GM19023 (cell line): ENCODE results near the gene PTAR1.
"Not testable (repeated sequence)": the region's sequence is repeated elsewhere in the genome, so short reads cannot be mapped to it uniquely, and the experiment has no call there.

Experiments
- ATAC-seq: cut with Tn5 transposase; IDR thresholded peaks from one replicate; pipeline ENCODE4 v1.9.1; 2021; ENCODE audit warnings: mild to moderate bottlenecking, moderate library complexity; ENCODE audit not compliant: unreplicated experiment

Gene PTAR1

DNA sequence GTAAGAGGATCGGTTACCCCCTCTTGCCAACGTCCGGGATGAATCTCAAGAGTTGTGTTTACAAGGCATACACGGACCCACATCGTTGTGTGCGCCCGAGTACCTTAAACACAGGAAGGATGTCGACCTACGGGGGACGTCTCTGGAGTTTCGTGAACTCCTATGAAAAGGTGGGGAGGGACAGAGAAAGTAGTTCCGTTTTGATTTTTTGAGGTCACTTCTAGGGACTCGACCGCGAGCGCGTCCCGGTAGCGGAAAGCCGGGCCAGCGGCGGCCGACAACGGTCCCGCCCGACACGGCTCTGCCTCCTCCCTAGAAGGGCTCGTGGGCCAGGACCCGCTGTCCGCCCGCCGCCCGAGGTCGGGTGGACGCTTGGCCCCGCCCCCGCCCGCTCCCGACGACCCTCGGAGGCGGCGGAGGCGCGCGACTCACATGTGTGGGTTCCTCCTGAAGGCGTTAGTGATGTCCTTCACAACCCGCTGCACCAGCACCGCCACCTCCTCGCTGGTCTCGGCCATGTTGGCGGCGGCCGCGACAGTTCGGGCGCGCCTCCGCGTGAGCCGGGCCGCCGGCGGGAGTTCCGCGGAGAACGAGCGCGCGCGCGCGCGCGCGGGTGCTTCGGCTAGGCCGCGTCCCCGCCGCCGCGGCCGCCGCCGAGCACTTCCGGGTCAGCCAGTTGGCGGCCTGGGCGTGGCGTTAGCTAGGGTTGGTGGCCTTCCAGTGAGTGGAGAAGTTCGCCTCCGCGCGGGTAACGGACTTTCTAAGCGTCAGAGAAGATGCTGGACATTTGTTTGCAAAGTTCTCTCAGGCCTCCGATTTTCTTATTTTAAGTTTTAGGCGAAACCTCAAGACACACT lies at the start of gene PTAR1:
PTAR1 (minus strand) TSS at position 591 of the 857 bp plus-strand sequence; CDS start at position 518, 73 bp downstream.
- ATAC-seq = peak; percentile 91

GRCh38 chr9:69809304-69809863 lies 49.6 kb upstream of the PTAR1 start:
- ATAC-seq = no peak

DNA sequence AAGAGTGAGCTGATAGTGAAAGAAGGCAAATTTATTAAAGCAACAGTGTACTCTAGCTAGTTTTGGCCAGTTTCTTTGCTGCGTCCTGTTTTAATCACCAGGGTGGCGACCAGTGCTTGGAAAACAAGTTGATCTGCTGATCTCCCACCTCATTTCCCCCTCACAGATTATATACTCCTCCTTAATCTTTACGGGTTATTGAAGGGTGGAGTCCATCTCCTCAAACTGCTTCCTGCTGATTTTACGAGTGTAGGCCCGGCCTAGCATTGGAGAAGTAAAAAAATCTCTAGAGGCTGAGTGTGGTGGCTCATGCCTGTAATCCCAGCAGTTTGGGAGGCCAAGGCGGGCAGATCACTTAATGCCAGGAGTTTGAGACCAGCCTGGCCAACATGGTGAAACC lies 46.8 kb upstream of the PTAR1 start:
- ATAC-seq = no peak

GRCh38 chr9:69805962-69806515 lies 46.2 kb upstream of the PTAR1 start:
- no peak for ATAC-seq

- ATAC-seq = no peak
Measured at GRCh38 chr9:69801989-69802388, 42.2 kb upstream of the PTAR1 start.

GRCh38 chr9:69800027-69800426 lies 40.2 kb upstream of the PTAR1 start:
- not testable (repeated sequence) for ATAC-seq

GRCh38 chr9:69799521-69799920 lies 39.7 kb upstream of the PTAR1 start:
- not testable (repeated sequence) for ATAC-seq

DNA sequence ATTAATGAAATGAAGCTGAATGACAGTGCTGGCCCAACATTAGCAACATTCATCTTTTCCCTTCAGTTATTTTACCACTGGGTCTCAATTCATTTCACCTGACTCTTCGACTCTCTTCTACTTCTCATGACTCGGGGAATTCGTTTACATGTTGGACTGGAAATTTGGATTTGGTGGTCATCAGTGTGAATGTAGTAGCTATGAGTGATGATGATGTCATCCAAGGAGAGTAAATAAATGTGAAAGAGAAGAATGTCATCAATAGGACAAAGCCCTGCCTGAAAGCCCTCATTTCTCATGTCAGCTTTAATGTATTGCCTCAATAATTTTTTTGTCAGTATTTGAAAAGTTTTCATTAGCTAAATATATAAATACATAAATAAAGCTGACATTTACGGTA lies 38.9 kb upstream of the PTAR1 start:
- no peak for ATAC-seq

DNA sequence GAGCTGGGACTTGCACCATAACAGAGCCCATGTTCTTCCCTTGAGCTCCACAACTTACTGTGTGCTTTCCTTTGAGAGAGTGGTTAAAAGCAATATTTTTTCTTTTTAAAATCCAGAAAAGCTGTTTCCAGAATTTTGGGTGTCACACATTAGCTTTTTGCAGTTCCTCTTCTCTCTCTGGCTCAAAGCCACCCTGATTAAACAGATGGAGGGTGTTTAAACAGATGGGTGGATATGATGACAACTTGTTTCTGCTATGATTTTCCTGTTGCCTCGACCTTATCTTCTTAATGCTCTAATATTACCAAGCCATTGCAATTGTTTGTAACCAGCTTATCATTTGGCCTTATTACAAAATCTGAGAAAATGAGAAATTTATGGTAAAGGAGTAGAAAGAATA lies 37.9 kb upstream of the PTAR1 start:
- no peak for ATAC-seq

DNA sequence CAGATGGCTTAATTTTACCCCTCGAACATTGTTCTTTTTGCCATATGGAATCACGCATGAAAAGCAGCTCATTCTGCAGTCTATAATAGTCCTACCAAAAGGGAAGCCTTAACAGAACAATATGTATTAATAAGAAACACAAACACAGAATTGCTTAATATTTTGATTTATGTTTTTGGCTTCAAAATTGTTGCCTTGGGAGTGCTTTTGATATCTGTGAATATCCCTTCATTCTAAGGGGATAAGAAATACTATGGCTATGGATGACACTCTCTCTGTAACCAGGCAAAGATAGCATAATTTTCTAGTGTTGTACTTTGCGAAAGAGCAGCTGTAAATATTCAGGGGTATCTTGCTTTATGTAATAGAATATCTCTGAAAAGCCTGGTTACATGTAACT lies 34.5 kb upstream of the PTAR1 start:
- no peak for ATAC-seq

- ATAC-seq = no peak
Measured at GRCh38 chr9:69785757-69786156, 25.9 kb upstream of the PTAR1 start.

- no peak for ATAC-seq
Measured at GRCh38 chr9:69773258-69773657, 13.4 kb upstream of the PTAR1 start.

- ATAC-seq = no peak
Measured at GRCh38 chr9:69771775-69772418, 12.1 kb upstream of the PTAR1 start.

- ATAC-seq = no peak
Measured at GRCh38 chr9:69768716-69769115, 8.9 kb upstream of the PTAR1 start.

- no peak for ATAC-seq
Measured at GRCh38 chr9:69768101-69768500, 8.3 kb upstream of the PTAR1 start.

- ATAC-seq = not testable (repeated sequence)
Measured at GRCh38 chr9:69763862-69764261, 4.1 kb upstream of the PTAR1 start.

- ATAC-seq = no peak
Measured at GRCh38 chr9:69762527-69762926, 2.7 kb upstream of the PTAR1 start.

- ATAC-seq = peak; percentile 1
Measured at GRCh38 chr9:69760278-69760610, 433 bp upstream of the PTAR1 start.

GRCh38 chr9:69759021-69759420 lies 790 bp downstream of the PTAR1 start:
- ATAC-seq = no peak

GRCh38 chr9:69757996-69758675 lies 1.7 kb downstream of the PTAR1 start:
- no peak for ATAC-seq

DNA sequence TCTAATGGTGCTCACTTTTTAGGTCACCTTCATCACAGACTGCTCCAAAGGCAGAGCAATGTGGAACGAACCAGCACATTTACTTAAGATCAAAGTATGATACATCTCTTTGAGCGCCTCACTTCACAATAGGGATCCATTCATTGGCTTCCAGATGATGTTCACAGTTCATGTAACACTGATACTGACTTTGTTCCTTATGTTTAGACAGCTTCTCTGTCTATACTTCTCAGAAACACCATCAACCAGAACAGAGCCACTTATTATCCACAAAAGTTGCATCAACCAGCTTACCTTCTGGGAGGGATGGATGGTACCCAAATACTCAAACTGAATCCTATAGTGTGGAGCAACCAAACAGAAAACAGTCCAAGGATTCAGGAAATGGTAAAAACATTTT lies 4.6 kb downstream of the PTAR1 start:
- no peak for ATAC-seq
